ENCODE measurements around the gene MAD1L1.
"Not testable (repeated sequence)": the region's sequence is repeated elsewhere in the genome, so short reads cannot be mapped to it uniquely, and the experiment has no call there.

MAD1L1 gene

GRCh38 chr7:1815551-1816281, 417.0 kb downstream of the MAD1L1 start:
- DNase-seq, result not testable (repeated sequence)

- DNase-seq, result no peak
These were observed 417.7 kb downstream of the MAD1L1 start for GRCh38 chr7:1815051-1815481.

GRCh38 chr7:1814089-1814811, 418.5 kb downstream of the MAD1L1 start:
- no peak for DNase-seq

- DNase-seq, result no peak
These were observed 419.2 kb downstream of the MAD1L1 start for GRCh38 chr7:1813394-1814088.

GRCh38 chr7:1812509-1813393, 420.0 kb downstream of the MAD1L1 start:
- DNase-seq, result peak; percentile 23

- DNase-seq, result peak; percentile 57
These were observed 420.8 kb downstream of the MAD1L1 start for GRCh38 chr7:1811850-1812508.

- no peak for DNase-seq
These were observed 421.5 kb downstream of the MAD1L1 start for GRCh38 chr7:1810961-1811849.

- DNase-seq, result no peak
These were observed 422.2 kb downstream of the MAD1L1 start for GRCh38 chr7:1810521-1810920.

GRCh38 chr7:1809601-1810258, 423.0 kb downstream of the MAD1L1 start:
- DNase-seq, result no peak

- no peak for DNase-seq
These were observed 423.7 kb downstream of the MAD1L1 start for GRCh38 chr7:1809070-1809469.

- no peak for DNase-seq
These were observed 424.7 kb downstream of the MAD1L1 start for GRCh38 chr7:1807821-1808600.

- DNase-seq, result no peak
These were observed 426.4 kb downstream of the MAD1L1 start for GRCh38 chr7:1806354-1806753.

- no peak for DNase-seq
These were observed 428.4 kb downstream of the MAD1L1 start for GRCh38 chr7:1804310-1804709.

- DNase-seq, result no peak
These were observed 429.8 kb downstream of the MAD1L1 start for GRCh38 chr7:1802899-1803298.

- no peak for DNase-seq
These were observed 431.8 kb downstream of the MAD1L1 start for GRCh38 chr7:1800902-1801301.

GRCh38 chr7:1798191-1798590, 434.6 kb downstream of the MAD1L1 start:
- DNase-seq, result no peak

GRCh38 chr7:1794888-1795542, 437.7 kb downstream of the MAD1L1 start:
- DNase-seq, result no peak

- no peak for DNase-seq
These were observed 445.0 kb downstream of the MAD1L1 start for GRCh38 chr7:1787681-1788235.

- no peak for DNase-seq
These were observed 445.5 kb downstream of the MAD1L1 start for GRCh38 chr7:1787241-1787640.

Data from NCI-H1105 treated with DMSO at 0.1 percent for 48 hours (cell line).